Measurements from ENCODE around the gene TTLL1.

TTLL1 gene

GRCh38 chr22:43088984-43089717 lies at the start of gene TTLL1:
TSS of gene TTLL1 (minus strand) at chr22:43089391. CDS start at chr22:43075586, 13,805 bp downstream.
- DNase-seq = no peak

GRCh38 chr22:43136801-43137200 lies 47.6 kb upstream of the TTLL1 start:
- DNase-seq = no peak

- no peak for DNase-seq
Observed at GRCh38 chr22:43136255-43136654, 47.1 kb upstream of the TTLL1 start.

- no peak for DNase-seq
Observed at GRCh38 chr22:43135565-43135964, 46.4 kb upstream of the TTLL1 start.

- DNase-seq = no peak
Observed at GRCh38 chr22:43134553-43134952, 45.4 kb upstream of the TTLL1 start.

- no peak for DNase-seq
Observed at GRCh38 chr22:43133401-43133800, 44.2 kb upstream of the TTLL1 start.

- no peak for DNase-seq
Observed at GRCh38 chr22:43131773-43132501, 42.7 kb upstream of the TTLL1 start.

- no peak for DNase-seq
Observed at GRCh38 chr22:43129426-43130425, 40.5 kb upstream of the TTLL1 start.

- no peak for DNase-seq
Observed at GRCh38 chr22:43128928-43129424, 39.8 kb upstream of the TTLL1 start.

- DNase-seq = no peak
Observed at GRCh38 chr22:43128116-43128515, 38.9 kb upstream of the TTLL1 start.

GRCh38 chr22:43127166-43127908 lies 38.1 kb upstream of the TTLL1 start:
- no peak for DNase-seq

- DNase-seq = no peak
Observed at GRCh38 chr22:43126501-43127165, 37.4 kb upstream of the TTLL1 start.

GRCh38 chr22:43118953-43119458 lies 29.8 kb upstream of the TTLL1 start:
- no peak for DNase-seq

GRCh38 chr22:43118024-43118849 lies 29.0 kb upstream of the TTLL1 start:
- no peak for DNase-seq

GRCh38 chr22:43116932-43117331 lies 27.7 kb upstream of the TTLL1 start:
- no peak for DNase-seq

- no peak for DNase-seq
Observed at GRCh38 chr22:43114958-43115357, 25.8 kb upstream of the TTLL1 start.

GRCh38 chr22:43113526-43114251 lies 24.5 kb upstream of the TTLL1 start:
- no peak for DNase-seq

- DNase-seq = no peak
Observed at GRCh38 chr22:43110927-43111623, 21.9 kb upstream of the TTLL1 start.

GRCh38 chr22:43110444-43110926 lies 21.3 kb upstream of the TTLL1 start, which contains the start of gene BIK:
TSS of gene BIK (plus strand) at chr22:43110750. CDS start at chr22:43124023, 13,273 bp downstream.
- no peak for DNase-seq

All from cortex of kidney (tissue), 1 donor.